Astrocyte (in vitro differentiated cells and primary cell): Measurements from ENCODE around the gene SNCG. TPM values are rescaled to one million over a fixed set of nuclear protein-coding genes. Genes with fewer than 3 reads are reported as not detected.
"Not testable (repeated sequence)": the region's sequence is repeated elsewhere in the genome, so short reads cannot be mapped to it uniquely, and the experiment has no call there.

Experiments
- DNase-seq: peaks from one replicate; pipeline ENCODE4 v3.0.0-alpha.2; 2010; ENCODE audit warnings: low read depth
- FAIRE-seq: peaks from 2 replicates; lab custom pipeline; 2011; peaks lifted over from hg19 to GRCh38; lab: Jason Lieb, UNC
- H2AFZ ChIP-seq: 2 replicates; pipeline ENCODE4 v1.6.0; 2012; ENCODE audit warnings: low read depth, low read length, inconsistent platforms
- H3K27ac ChIP-seq: 2 replicates; pipeline ENCODE4 v1.5.1; 2011; ENCODE audit warnings: low read depth, low read length, inconsistent platforms
- H3K27me3 ChIP-seq: 2 replicates; pipeline ENCODE4 v1.6.0; 2011; ENCODE audit warnings: low read length, inconsistent platforms; ENCODE audit not compliant: insufficient read depth
- H3K36me3 ChIP-seq: 2 replicates; pipeline ENCODE4 v1.5.1; 2011; ENCODE audit warnings: low read length, inconsistent platforms; ENCODE audit not compliant: insufficient read depth
- H3K4me1 ChIP-seq: 2 replicates; pipeline ENCODE4 v1.5.1; 2011; ENCODE audit warnings: low read length, inconsistent platforms; ENCODE audit not compliant: insufficient read depth
- H3K4me2 ChIP-seq: 2 replicates; pipeline ENCODE4 v1.6.0; 2012; ENCODE audit warnings: low read length, inconsistent platforms
- H3K4me3 ChIP-seq: 2 replicates; pipeline ENCODE4 v1.5.1; 2011; ENCODE audit warnings: low read depth, mild to moderate bottlenecking, low read length, inconsistent platforms; ENCODE audit not compliant: insufficient read depth
- H3K79me2 ChIP-seq: 2 replicates; pipeline ENCODE4 v1.6.0; 2012; ENCODE audit warnings: mild to moderate bottlenecking, low read length, inconsistent platforms; ENCODE audit not compliant: insufficient read depth
- H3K9ac ChIP-seq: 2 replicates; pipeline ENCODE4 v1.6.0; 2012; ENCODE audit warnings: mild to moderate bottlenecking, low read length, inconsistent platforms
- H3K9me3 ChIP-seq: 2 replicates; pipeline ENCODE4 v1.5.1; 2012; ENCODE audit warnings: low read depth, mild to moderate bottlenecking, low read length, inconsistent platforms; ENCODE audit not compliant: insufficient read depth
- H4K20me1 ChIP-seq: 2 replicates; pipeline ENCODE4 v1.6.0; 2012; ENCODE audit warnings: low read length, inconsistent platforms; ENCODE audit not compliant: insufficient read depth
- H3K27ac Mint-ChIP-seq: one replicate; pipeline ENCODE4 v1.8.0; 2021; ENCODE audit warnings: mild to moderate bottlenecking, mixed read lengths; ENCODE audit not compliant: unreplicated experiment
- H3K27me3 Mint-ChIP-seq: one replicate; pipeline ENCODE4 v1.8.0; 2021; ENCODE audit warnings: low read depth, mixed read lengths; ENCODE audit not compliant: unreplicated experiment
- H3K36me3 Mint-ChIP-seq: one replicate; pipeline ENCODE4 v1.8.0; 2021; ENCODE audit warnings: low read depth, mixed read lengths; ENCODE audit not compliant: unreplicated experiment
- H3K4me1 Mint-ChIP-seq: one replicate; pipeline ENCODE4 v1.8.0; 2021; ENCODE audit warnings: low read depth, mixed read lengths; ENCODE audit not compliant: unreplicated experiment
- H3K4me3 Mint-ChIP-seq: one replicate; pipeline ENCODE4 v1.8.0; 2021; ENCODE audit warnings: mild to moderate bottlenecking, moderate library complexity, mixed read lengths; ENCODE audit not compliant: unreplicated experiment
- H3K9me3 Mint-ChIP-seq: one replicate; pipeline ENCODE4 v1.8.0; 2021; ENCODE audit warnings: mild to moderate bottlenecking, mixed read lengths; ENCODE audit not compliant: unreplicated experiment
- EZH2 ChIP-seq: IDR thresholded peaks from 2 replicates; pipeline ENCODE4 v1.6.1; 2012; ENCODE audit warnings: mild to moderate bottlenecking, low read length, inconsistent platforms; ENCODE audit not compliant: insufficient read depth
- total RNA-seq: library from RNA; stranded (reverse); gene quantifications from 2 replicates; pipeline ENCODE4 v1.2.1, GENCODE V29; 2021
- TF ChIP-seq, protein P1 (sequence below): IDR thresholded peaks from 2 replicates; pipeline ENCODE4 v1.5.1; 2011; ENCODE audit warnings: low read depth, mild to moderate bottlenecking, inconsistent platforms, low read length, moderate library complexity; ENCODE audit not compliant: insufficient read depth

The SNCG gene
- total RNA-seq, 1 donor from 2014 or later = 3.0 TPM

- FAIRE-seq = no peak
- Histone ChIP-seq H3K4me1 (no peaks in the 10 kb centered on the region), H3K27ac (no peak overlapping the region), H3K79me2 (no peaks in the 10 kb centered on the region), H3K9me3 (peaks cover 2% of the 10 kb centered on the region), H3K4me2 (no peak overlapping the region), H2AFZ (no peak overlapping the region), H3K4me3 (no peak overlapping the region), H4K20me1 (no peaks in the 10 kb centered on the region), H3K27me3 (peaks cover 5% of the 10 kb centered on the region), H3K36me3 (no peaks in the 10 kb centered on the region), H3K9ac (no peak overlapping the region)
- peaks cover 12% of the 10 kb centered on the region for H3K9me3 Mint-ChIP-seq
- no peak for DNase-seq
- no peak overlapping the region for H3K4me3 Mint-ChIP-seq
- H3K27me3 Mint-ChIP-seq = peaks cover 11% of the 10 kb centered on the region
- no peak overlapping the region for H3K27ac Mint-ChIP-seq
- TF ChIP-seq, protein P1, sequence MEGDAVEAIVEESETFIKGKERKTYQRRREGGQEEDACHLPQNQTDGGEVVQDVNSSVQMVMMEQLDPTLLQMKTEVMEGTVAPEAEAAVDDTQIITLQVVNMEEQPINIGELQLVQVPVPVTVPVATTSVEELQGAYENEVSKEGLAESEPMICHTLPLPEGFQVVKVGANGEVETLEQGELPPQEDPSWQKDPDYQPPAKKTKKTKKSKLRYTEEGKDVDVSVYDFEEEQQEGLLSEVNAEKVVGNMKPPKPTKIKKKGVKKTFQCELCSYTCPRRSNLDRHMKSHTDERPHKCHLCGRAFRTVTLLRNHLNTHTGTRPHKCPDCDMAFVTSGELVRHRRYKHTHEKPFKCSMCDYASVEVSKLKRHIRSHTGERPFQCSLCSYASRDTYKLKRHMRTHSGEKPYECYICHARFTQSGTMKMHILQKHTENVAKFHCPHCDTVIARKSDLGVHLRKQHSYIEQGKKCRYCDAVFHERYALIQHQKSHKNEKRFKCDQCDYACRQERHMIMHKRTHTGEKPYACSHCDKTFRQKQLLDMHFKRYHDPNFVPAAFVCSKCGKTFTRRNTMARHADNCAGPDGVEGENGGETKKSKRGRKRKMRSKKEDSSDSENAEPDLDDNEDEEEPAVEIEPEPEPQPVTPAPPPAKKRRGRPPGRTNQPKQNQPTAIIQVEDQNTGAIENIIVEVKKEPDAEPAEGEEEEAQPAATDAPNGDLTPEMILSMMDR = no peak
- no peak for TF ChIP-seq EZH2
- H3K4me1 Mint-ChIP-seq = peaks cover 4% of the 10 kb centered on the region
- H3K36me3 Mint-ChIP-seq = peaks cover 3% of the 10 kb centered on the region
Observed at GRCh38 chr10:86951184-86951761, 7.1 kb upstream of the SNCG start.

GRCh38 chr10:86952106-86952505 is 6.3 kb upstream of the SNCG start:
- H3K4me3 ChIP-seq = no peak overlapping the region
- Mint-ChIP-seq H3K36me3 (peaks cover 3% of the 10 kb centered on the region), H3K4me3 (no peak overlapping the region), H3K4me1 (peaks cover 4% of the 10 kb centered on the region), H3K9me3 (peaks cover 12% of the 10 kb centered on the region), H3K27me3 (peaks cover 3% of the 10 kb centered on the region), H3K27ac (no peak overlapping the region)
- H3K27me3 ChIP-seq = no peaks in the 10 kb centered on the region
- peaks cover 2% of the 10 kb centered on the region for H3K9me3 ChIP-seq
- no peaks in the 10 kb centered on the region for H3K79me2 ChIP-seq
- TF ChIP-seq, protein P1 = no peak
- no peak for TF ChIP-seq EZH2
- no peak overlapping the region for H2AFZ ChIP-seq
- H3K36me3 ChIP-seq = no peaks in the 10 kb centered on the region
- H3K4me1 ChIP-seq = no peaks in the 10 kb centered on the region
- H3K27ac ChIP-seq = no peak overlapping the region
- no peak overlapping the region for H3K4me2 ChIP-seq
- DNase-seq (no peak), FAIRE-seq (no peak)
- H4K20me1 ChIP-seq = no peaks in the 10 kb centered on the region
- H3K9ac ChIP-seq = no peak overlapping the region

- H3K27ac Mint-ChIP-seq, H3K4me3 ChIP-seq, H3K36me3 Mint-ChIP-seq, H3K9me3 ChIP-seq, H4K20me1 ChIP-seq, H3K27me3 ChIP-seq, FAIRE-seq, H3K36me3 ChIP-seq, H3K27me3 Mint-ChIP-seq, H3K79me2 ChIP-seq, H3K9ac ChIP-seq, H2AFZ ChIP-seq, H3K4me3 Mint-ChIP-seq, H3K4me2 ChIP-seq, H3K27ac ChIP-seq, DNase-seq, H3K4me1 Mint-ChIP-seq, H3K4me1 ChIP-seq: not testable (repeated sequence)
- peaks cover 12% of the 10 kb centered on the region for H3K9me3 Mint-ChIP-seq
Observed at GRCh38 chr10:86952697-86953096, 5.7 kb upstream of the SNCG start.
